ENCODE results near the gene MCOLN3. TPM values are rescaled to one million over a fixed set of nuclear protein-coding genes. Genes with fewer than 3 reads are reported as not detected.

The MCOLN3 gene
- total RNA-seq, 1 donor from 2014 or later: 0.75 TPM

- Histone ChIP-seq H3K4me2 (ENCODE audit: low read length) (no peak overlapping the region), H3K4me3 (ENCODE audit: insufficient read depth, low read depth, low read length) (no peak overlapping the region), H3K9ac (ENCODE audit: low read length) (no peak overlapping the region), H3K27ac (ENCODE audit: low read depth, low read length) (no peak overlapping the region), H2AFZ (ENCODE audit: low read depth, low read length) (no peak overlapping the region), H3K36me3 (ENCODE audit: insufficient read depth, low read length) (no peaks in the 10 kb centered on the region), H4K20me1 (ENCODE audit: insufficient read depth, low read length) (no peaks in the 10 kb centered on the region), H3K79me2 (ENCODE audit: insufficient read depth, low read length) (no peaks in the 10 kb centered on the region), H3K9me3 (ENCODE audit: insufficient read depth, low read depth, low read length) (no peaks in the 10 kb centered on the region), H3K27me3 (ENCODE audit: insufficient read depth, low read length) (no peaks in the 10 kb centered on the region), H3K4me1 (ENCODE audit: insufficient read depth, low read length) (no peaks in the 10 kb centered on the region)
- no peak overlapping the region for H3K27ac Mint-ChIP-seq (ENCODE audit: unreplicated experiment)
- no peaks in the 10 kb centered on the region for H3K36me3 Mint-ChIP-seq (ENCODE audit: low read depth, unreplicated experiment)
- no peaks in the 10 kb centered on the region for H3K9me3 Mint-ChIP-seq (ENCODE audit: unreplicated experiment)
- peaks cover 4% of the 10 kb centered on the region for H3K27me3 Mint-ChIP-seq (ENCODE audit: low read depth, unreplicated experiment)
- DNase-seq (ENCODE audit: low read depth): no peak
- no peaks in the 10 kb centered on the region for H3K4me1 Mint-ChIP-seq (ENCODE audit: low read depth, unreplicated experiment)
- no peak overlapping the region for H3K4me3 Mint-ChIP-seq (ENCODE audit: unreplicated experiment)
- TF ChIP-seq CTCF (IDR thresholded peaks at IDR 0.05; ENCODE audit: insufficient read depth, low read depth, low read length) (no peak), EZH2 (IDR thresholded peaks at IDR 0.05; ENCODE audit: insufficient read depth, low read length) (no peak)
- no peak for FAIRE-seq
Observed at GRCh38 chr1:84968865-84969264, 79.4 kb downstream of the MCOLN3 start.

- H3K9ac ChIP-seq (ENCODE audit: low read length): no peak overlapping the region
- TF ChIP-seq EZH2 (IDR thresholded peaks at IDR 0.05; ENCODE audit: insufficient read depth, low read length): no peak
- no peak for TF ChIP-seq CTCF (IDR thresholded peaks at IDR 0.05; ENCODE audit: insufficient read depth, low read depth, low read length)
- H3K9me3 Mint-ChIP-seq (ENCODE audit: unreplicated experiment): no peaks in the 10 kb centered on the region
- no peaks in the 10 kb centered on the region for H3K36me3 Mint-ChIP-seq (ENCODE audit: low read depth, unreplicated experiment)
- no peak overlapping the region for H2AFZ ChIP-seq (ENCODE audit: low read depth, low read length)
- FAIRE-seq: no peak
- no peaks in the 10 kb centered on the region for H4K20me1 ChIP-seq (ENCODE audit: insufficient read depth, low read length)
- H3K27ac Mint-ChIP-seq (ENCODE audit: unreplicated experiment): no peak overlapping the region
- H3K79me2 ChIP-seq (ENCODE audit: insufficient read depth, low read length): no peaks in the 10 kb centered on the region
- no peak overlapping the region for H3K4me3 Mint-ChIP-seq (ENCODE audit: unreplicated experiment)
- H3K4me2 ChIP-seq (ENCODE audit: low read length): no peak overlapping the region
- H3K36me3 ChIP-seq (ENCODE audit: insufficient read depth, low read length): no peaks in the 10 kb centered on the region
- H3K4me1 ChIP-seq (ENCODE audit: insufficient read depth, low read length): no peaks in the 10 kb centered on the region
- no peak overlapping the region for H3K4me3 ChIP-seq (ENCODE audit: insufficient read depth, low read depth, low read length)
- H3K27me3 ChIP-seq (ENCODE audit: insufficient read depth, low read length): no peaks in the 10 kb centered on the region
- H3K27me3 Mint-ChIP-seq (ENCODE audit: low read depth, unreplicated experiment): peaks cover 4% of the 10 kb centered on the region
- H3K4me1 Mint-ChIP-seq (ENCODE audit: low read depth, unreplicated experiment): no peaks in the 10 kb centered on the region
- H3K27ac ChIP-seq (ENCODE audit: low read depth, low read length): no peak overlapping the region
- H3K9me3 ChIP-seq (ENCODE audit: insufficient read depth, low read depth, low read length): no peaks in the 10 kb centered on the region
- DNase-seq (ENCODE audit: low read depth): no peak
Observed at GRCh38 chr1:84968101-84968500, 80.2 kb downstream of the MCOLN3 start.

Other genes with a start within 250 kb of the MCOLN3 start
- gene LPAR3, start 155.3 kb downstream of the MCOLN3 start, total RNA-seq: 0.70 and 0.91 TPM in 2 replicates
- gene MCOLN2, start 51.4 kb downstream of the MCOLN3 start, total RNA-seq: 1.4 and 1.6 TPM in 2 replicates
- 8.1 and 9.9 TPM in 2 replicates for gene SYDE2, start 152.5 kb upstream of the MCOLN3 start, total RNA-seq
- 42.4 and 44.5 TPM in 2 replicates for gene C1orf52, start 211.2 kb upstream of the MCOLN3 start, total RNA-seq
- gene BCL10, start 228.1 kb upstream of the MCOLN3 start, total RNA-seq: 36.4 and 38.4 TPM in 2 replicates

Measured in astrocyte (in vitro differentiated cells and primary cell).